NK-92 (cell line): ENCODE measurements around the gene SCNN1G.

Experiments used
- DNase-seq: peaks from one replicate; lab custom pipeline; 2025; ENCODE audit not compliant: unreplicated experiment; lab: John Stamatoyannopoulos, UW

The SCNN1G gene

DNA sequence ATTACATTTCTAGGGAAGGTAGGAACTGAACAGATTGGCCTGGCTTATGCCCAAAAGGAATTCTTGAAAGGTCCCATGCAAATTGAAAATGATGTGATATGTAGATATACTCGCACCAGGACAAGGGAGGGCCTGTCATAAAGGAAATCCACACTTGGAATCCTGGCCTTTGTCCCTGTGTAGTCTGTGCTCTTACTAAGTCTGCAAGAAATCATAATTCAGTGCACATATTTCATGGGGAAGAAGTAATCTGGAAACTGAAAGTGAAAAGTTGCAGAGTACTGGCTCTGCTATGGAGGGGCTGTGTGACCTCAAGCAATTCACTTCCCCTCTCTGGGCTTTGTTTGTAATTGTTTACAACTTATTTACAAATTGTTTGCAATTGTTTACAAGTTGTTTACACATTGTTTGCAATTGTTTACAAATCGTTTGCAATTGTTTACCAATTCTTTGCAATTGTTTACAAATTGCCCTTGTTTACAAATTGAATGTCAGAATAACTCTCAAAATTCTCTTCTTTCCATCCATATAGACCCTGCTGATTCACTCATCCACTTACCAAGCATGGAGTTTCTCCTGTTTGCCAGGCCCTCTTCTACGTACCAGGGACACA lies 12.9 kb downstream of the SCNN1G start:
- DNase-seq: no peak

- no peak for DNase-seq
Observed at GRCh38 chr16:23196539-23196938, 14.0 kb downstream of the SCNN1G start.

GRCh38 chr16:23202166-23202565 lies 19.6 kb downstream of the SCNN1G start:
- no peak for DNase-seq

GRCh38 chr16:23206986-23207385 lies 24.4 kb downstream of the SCNN1G start:
- no peak for DNase-seq

DNA sequence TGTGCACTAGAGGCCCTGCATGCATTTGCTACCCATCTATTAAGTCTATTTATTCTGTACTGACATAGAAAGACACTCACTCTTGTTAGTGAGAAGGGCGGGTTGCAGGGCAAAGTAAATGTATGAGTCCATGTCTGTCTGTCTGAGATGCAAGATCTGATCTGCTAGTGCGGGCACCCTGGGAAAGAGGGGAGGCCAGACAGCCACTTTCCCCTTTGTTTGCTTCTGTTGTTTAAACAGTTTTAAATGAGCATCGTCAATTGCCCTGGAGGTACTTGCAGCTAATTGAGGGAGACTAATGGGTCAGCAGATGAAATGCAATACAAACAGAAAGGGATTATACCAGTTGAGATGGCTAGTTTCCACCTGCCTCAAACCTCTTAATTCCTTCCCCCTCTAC lies 24.9 kb downstream of the SCNN1G start:
- DNase-seq: no peak

DNA sequence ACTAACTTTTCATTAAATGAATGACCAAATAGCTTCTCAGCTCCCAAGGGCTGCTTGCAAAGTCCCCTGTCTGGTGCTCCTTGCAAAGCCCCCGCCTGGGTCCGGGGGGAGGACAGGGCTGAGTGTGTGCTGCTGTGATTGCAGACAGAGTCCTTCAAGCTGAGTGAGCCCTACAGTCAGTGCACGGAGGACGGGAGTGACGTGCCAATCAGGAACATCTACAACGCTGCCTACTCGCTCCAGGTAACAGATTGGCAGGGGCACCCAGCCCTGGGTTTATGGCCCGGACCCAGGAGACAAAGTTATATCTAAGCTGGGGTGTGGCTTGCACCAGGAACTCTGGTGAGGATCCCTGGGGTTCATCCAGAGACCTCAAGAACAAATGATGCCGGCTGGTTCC lies 27.1 kb downstream of the SCNN1G start:
- DNase-seq: no peak

- no peak for DNase-seq
Observed at GRCh38 chr16:23213831-23214230, 31.3 kb downstream of the SCNN1G start.

GRCh38 chr16:23214796-23215195 lies 32.3 kb downstream of the SCNN1G start:
- no peak for DNase-seq

DNA sequence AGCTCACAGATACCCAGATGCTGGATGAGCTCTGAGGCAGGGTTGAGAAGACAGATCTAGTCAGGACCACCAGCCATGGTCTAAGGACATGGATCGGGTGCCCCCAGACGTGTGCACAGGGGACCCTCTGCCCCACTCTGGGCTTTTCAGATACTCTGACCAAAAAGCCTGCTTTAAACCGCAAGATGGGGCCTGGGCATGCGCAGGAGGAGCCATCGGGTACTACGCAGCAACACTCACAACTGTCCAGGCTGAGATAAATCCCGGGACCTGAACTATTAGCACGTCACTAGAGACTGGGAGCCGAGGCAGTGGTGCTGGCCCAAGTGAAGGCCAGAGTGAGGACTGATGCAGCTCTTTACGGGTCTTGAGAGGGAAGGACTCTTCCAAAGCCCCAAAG lies 32.9 kb downstream of the SCNN1G start:
- DNase-seq: no peak

DNA sequence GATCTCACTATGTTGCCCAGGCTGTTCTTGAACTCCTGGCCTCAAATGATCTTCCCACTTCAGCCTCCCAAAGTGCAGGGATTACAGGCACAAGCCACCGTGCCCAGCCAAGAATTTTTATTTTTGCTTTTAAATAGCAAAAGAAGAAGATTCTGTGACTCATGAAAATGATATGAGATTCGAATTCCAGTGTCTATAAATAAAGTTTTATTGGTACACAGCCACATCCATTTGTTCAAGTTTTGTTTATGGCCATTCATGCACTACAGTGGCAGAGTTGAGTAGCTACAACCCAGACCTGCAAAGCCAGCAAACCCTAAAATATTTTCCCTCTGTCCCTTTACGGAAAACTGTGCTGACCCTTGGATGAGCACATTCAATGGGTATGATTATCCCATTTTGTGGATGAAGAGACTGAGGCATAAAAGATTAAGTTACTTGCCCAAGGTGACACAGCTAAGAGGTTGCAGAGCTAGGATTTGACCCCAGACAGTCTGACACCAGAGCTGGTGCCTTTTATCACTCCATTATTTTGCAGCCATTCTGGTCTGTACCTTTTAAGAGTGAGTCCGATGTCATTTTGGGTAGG lies 34.2 kb downstream of the SCNN1G start:
- no peak for DNase-seq

DNA sequence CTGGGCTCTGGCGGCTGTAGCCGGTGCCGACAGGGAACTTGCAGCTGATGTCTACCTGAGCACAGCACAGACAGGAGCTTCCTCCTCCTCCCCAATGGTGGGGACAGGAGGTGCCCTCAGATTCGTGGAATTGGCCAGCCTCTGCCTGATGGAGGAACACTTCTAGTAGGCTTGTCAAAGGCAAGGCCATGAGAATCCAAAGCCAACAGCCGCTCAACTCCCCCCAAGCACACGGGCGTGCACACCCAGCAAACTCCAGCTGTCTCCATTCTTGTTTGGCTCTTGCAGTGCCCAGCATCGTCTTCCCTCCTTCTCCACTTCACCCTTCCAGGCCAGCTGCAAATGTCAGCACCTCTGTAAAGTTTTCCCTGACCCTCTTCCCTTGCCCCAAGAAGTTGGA lies 35.1 kb downstream of the SCNN1G start:
- DNase-seq: no peak

DNA sequence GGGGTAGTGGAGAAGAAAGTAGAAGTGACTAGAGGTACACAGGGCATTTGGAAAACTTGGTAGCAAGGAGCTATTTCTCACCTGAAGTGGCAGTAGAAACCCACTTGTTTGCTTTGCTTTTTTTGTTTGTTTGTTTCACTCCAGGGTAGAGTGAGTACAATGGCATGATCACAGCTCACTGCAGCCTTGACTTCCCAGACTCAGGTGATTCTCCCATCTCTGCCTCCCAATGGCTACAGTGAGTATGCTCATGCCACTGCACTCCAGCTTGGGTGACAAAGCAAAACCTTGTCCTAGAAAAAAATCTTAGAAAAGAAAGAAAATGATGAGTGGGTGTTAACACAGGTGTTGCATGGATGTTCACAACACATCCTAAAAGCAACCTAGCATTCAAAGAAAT lies 40.4 kb downstream of the SCNN1G start:
- DNase-seq: no peak

DNA sequence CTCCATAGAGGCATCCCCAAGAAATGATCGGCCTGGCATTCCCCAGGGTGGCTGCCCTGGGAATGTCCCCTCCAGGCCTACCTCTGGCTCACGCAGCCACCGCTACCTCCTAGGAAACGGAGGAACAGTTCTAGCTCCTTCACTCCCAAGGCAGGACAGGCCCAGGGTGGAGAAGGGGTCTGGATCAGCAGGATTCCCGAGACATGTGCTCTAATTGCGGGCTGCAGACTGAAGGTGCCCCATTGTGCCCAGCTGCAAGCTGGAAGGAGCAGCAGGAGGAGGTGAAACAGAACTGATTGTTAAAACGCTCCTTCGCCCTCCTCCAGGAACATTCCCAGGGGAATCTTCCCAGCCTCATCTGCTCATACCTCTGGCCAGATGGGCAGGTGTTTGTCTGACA lies 40.8 kb downstream of the SCNN1G start:
- no peak for DNase-seq

DNA sequence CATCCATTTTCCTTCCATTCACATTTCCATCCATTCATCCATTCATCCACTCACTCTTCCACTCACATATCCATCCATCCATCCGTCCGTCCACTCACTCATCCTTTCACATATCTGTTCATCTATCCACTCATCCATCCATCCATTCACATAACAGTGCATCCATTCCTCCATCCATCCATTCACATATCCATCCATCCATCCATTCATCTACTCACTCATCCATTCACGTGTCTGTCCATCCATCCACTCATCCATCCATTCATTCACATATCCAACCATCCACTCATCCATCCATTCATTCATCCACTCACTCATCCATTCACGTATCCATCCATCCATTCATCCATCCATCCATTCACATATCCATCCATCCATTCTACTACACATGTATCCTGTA lies 42.6 kb downstream of the SCNN1G start:
- DNase-seq: no peak

DNA sequence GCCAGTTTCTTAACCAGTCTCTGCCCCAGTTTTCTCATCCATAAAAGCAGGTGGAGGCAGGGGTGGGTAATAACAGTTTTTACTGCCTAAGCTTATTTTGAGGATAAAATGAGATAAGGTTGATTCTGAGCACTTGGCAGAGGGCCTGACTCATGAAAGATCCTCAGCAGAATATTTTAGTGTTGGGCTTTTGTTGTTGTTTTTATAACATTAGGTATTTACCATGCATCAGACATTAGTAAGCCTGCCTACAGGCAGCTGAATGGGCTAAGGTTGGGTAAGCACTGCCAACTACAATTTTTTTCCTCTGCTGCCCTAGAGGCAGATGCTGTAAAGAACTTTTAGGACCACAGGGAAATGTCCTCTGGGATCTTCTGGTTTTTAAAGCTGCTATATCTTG lies 43.1 kb downstream of the SCNN1G start:
- DNase-seq: no peak

GRCh38 chr16:23227529-23227928 lies 45.0 kb downstream of the SCNN1G start:
- no peak for DNase-seq

GRCh38 chr16:23229714-23230113 lies 47.2 kb downstream of the SCNN1G start:
- DNase-seq: no peak

DNA sequence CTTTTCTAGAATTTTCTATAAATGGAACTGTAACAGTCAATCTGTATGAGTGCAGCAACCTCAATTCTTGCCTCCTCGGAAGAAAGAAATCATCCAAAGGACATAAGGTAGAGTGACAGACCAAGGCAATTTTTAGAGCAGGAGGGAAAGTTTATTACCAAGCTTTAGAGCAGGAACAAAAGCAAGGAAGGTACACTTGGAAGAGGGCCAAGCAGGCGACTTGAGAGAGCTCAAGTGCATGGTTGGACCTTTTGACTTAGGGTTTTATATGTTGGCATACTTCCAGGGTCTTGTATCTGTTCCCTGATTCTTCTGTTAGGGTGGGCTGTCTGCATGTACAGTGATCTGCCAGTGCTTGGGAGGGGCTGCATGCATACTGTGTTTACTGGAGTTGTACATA lies 50.3 kb downstream of the SCNN1G start:
- no peak for DNase-seq

GRCh38 chr16:23235176-23235575 lies 52.6 kb downstream of the SCNN1G start:
- no peak for DNase-seq

DNA sequence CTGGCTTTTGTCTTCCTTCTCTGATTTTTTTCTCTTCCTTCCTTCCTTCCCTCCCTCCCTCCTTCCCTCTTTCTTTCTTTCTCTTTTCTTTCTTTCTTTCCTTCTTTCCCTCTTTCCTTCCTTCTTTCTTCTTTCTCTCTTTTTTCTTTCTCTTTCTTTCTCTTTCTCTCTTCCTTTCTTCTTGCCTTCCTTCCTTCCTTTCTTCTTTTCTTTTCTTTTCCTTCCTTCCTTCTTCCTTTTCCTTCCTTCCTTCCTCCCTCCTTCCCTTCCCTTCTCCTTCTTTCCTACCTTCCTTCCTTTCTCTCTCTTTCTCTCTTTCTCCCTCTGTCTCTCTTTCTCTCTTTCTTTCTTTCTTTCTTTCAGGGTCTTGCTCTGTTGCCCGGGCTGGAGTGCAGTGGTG lies 54.4 kb downstream of the SCNN1G start:
- DNase-seq: no peak

DNA sequence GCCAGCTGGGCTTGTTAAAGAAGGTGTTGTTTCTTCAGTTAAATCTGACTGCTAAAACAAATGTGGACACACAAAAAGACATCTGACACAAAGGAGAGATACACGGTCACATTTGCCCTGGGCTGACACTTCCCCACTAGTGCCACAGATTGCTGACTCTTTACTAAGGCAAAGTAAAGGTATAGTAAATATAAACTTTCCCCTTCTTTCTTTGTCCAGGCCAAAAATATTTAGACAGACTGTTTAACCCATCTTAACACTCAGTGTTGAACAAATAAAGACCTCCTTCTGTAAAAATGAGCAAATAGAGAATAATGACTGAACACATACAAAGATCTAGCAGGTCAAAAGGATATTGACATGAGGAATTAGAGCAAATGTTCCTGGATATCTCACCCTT lies 58.4 kb downstream of the SCNN1G start:
- no peak for DNase-seq

GRCh38 chr16:23244122-23244521 lies 61.6 kb downstream of the SCNN1G start:
- DNase-seq: no peak

DNA sequence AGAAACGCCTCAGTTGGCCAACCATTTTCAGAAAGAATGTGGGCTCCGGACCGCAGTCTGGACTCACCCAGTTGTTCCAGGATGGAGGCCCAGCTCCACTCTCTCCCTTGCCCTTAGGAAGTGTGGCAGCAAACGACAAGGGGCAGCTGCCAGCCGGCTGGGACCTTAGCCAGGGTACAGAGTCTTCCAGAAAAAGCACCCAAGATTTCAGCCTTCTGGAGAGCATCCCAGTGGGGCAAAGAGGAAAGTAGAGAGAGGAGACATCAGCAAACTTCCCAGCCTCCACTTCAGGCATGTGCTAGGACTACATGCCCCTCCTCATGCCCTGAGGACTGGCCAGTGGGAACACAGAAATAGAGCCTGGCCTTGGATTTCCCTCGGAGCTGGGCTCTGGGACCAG lies 62.7 kb downstream of the SCNN1G start:
- no peak for DNase-seq
